Peyer's patch (tissue), 4 donors: ENCODE measurements around the gene CAP1. TPM values are rescaled to one million over a fixed set of nuclear protein-coding genes. Genes with fewer than 3 reads are reported as not detected.

Source experiments
- DNase-seq, 3 donors: peaks; one replicate each; pipeline ENCODE4 v3.0.0-alpha.2; 2017 to 2019
- H3K27ac ChIP-seq, 4 donors: fragments of 200-600 bp; sonication (generic); one replicate each; pipeline ENCODE4 v1.5.1; 2016 to 2019
- H3K27me3 ChIP-seq, 2 donors: fragments of 200-600 bp; sonication (generic); one replicate each; pipeline ENCODE4 v1.5.1; 2019
- H3K36me3 ChIP-seq, 3 donors: fragments of 200-600 bp; sonication (generic); one replicate each; pipeline ENCODE4 v1.5.1; 2016 to 2019
- H3K4me1 ChIP-seq, 4 donors: fragments of 200-600 bp; sonication (generic); one replicate each; pipeline ENCODE4 v1.5.1; 2016 to 2019
- H3K4me3 ChIP-seq, 4 donors: fragments of 200-600 bp; sonication (generic); 1 replicate in 3 of 4; 2 replicates in 1 of 4; pipeline ENCODE4 v1.5.1; 2016 to 2019; ENCODE audit warnings: mild to moderate bottlenecking in 1 of 4
- H3K9me3 ChIP-seq, 4 donors: fragments of 200-600 bp; sonication (generic); one replicate each; pipeline ENCODE4 v1.5.1; 2016 to 2019; ENCODE audit warnings: mild to moderate bottlenecking in 1 of 4
- CTCF ChIP-seq, 6 experiments: fragments of 450-650 bp in 4 of 6; fragments of 200-600 bp in 2 of 6; sonication (generic) in 1 of 6; IDR thresholded peaks; one replicate each; pipeline ENCODE4 v1.5.1; 2017 to 2019; ENCODE audit warnings: antibody characterized with exemption in 6 of 6, mild to moderate bottlenecking in 3 of 6, moderate library complexity in 1 of 6
- POLR2A ChIP-seq, 2 donors: fragments of 450-650 bp; IDR thresholded peaks; one replicate each; pipeline ENCODE4 v1.5.1; 2017; ENCODE audit warnings: antibody characterized with exemption in 2 of 2, mild to moderate bottlenecking in 2 of 2, moderate library complexity in 2 of 2
- total RNA-seq, 4 donors: library from RNA; depleted of rRNA; stranded (reverse); fragments of >200 nt; gene quantifications; one replicate each; pipeline ENCODE4 v1.1.0, GENCODE V29; 2016

CAP1 gene
- total RNA-seq, 4 donors from 2014 or later: 135 to 229 (median 182) TPM

DNA sequence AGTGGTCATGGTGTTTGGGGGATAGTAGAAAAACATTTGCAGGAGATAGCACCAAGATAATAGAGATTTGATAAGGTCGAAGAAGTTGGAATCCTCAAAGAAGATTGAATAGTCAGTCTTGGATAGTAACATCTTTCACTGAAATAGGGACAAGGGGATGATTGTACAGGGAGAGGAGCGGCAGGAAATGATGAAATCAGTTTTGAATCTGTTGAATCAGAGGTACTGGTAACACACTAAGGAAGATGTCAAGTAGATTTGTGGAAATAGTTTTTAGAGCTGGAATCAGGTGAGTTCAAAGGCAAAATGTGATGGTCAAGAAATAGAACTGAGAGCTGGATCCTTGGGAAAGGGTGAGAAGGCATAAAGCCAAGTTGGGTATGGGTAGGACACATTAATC, 26.5 kb downstream of the CAP1 start:
- H3K27ac ChIP-seq: no peak overlapping the region
- TF ChIP-seq POLR2A (IDR thresholded peaks at IDR 0.05): no peak
- no peak for TF ChIP-seq CTCF (IDR thresholded peaks at IDR 0.05)
- peaks cover 0 to 9% (median 5%) of the 10 kb centered on the region in 4 donors for H3K4me1 ChIP-seq
- no peak for DNase-seq
- H3K36me3 ChIP-seq: peaks cover 0 to 100% (median 0%) of the 10 kb centered on the region in 3 donors
- no peak overlapping the region for H3K4me3 ChIP-seq
- H3K9me3 ChIP-seq: no peaks in the 10 kb centered on the region
- no peaks in the 10 kb centered on the region for H3K27me3 ChIP-seq

DNA sequence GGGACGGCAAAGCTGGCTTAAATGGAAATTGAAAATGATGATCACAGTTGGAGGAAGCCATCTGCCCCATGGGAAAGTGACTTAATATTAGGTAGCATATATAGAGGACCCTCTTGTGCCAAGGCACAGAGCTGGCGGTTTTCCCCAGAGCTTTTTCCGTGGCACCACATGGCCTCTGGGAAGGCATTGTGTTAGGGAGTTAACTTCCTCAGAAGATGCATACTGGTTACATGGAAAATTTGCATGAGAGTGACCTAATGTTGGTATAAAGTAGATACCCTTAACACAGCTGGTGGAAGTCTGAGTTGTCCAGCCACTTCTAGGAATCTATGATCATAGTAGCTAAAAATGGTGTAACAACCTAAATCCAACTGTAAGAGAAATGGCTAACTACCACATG, 27.3 kb downstream of the CAP1 start:
- H3K36me3 ChIP-seq: peaks cover 0 to 100% (median 0%) of the 10 kb centered on the region in 3 donors
- no peaks in the 10 kb centered on the region for H3K9me3 ChIP-seq
- H3K4me3 ChIP-seq: no peak overlapping the region
- peaks cover 0 to 9% (median 5%) of the 10 kb centered on the region in 4 donors for H3K4me1 ChIP-seq
- no peak for TF ChIP-seq CTCF (IDR thresholded peaks at IDR 0.05)
- TF ChIP-seq POLR2A (IDR thresholded peaks at IDR 0.05): no peak
- no peak for DNase-seq
- no peak overlapping the region for H3K27ac ChIP-seq
- no peaks in the 10 kb centered on the region for H3K27me3 ChIP-seq

GRCh38 chr1:40072142-40072541, 31.6 kb downstream of the CAP1 start:
- Histone ChIP-seq H3K27ac (no peak overlapping the region), H3K36me3 (peaks cover 0 to 85% (median 0%) of the 10 kb centered on the region in 3 donors), H3K4me3 (no peak overlapping the region), H3K9me3 (no peaks in the 10 kb centered on the region), H3K27me3 (no peaks in the 10 kb centered on the region), H3K4me1 (peaks cover 0 to 6% (median 0%) of the 10 kb centered on the region in 4 donors)
- TF ChIP-seq POLR2A (IDR thresholded peaks at IDR 0.05) (no peak), CTCF (IDR thresholded peaks at IDR 0.05) (no peak)
- DNase-seq: no peak

- H3K9me3 ChIP-seq: no peaks in the 10 kb centered on the region
- no peak for TF ChIP-seq CTCF (IDR thresholded peaks at IDR 0.05)
- no peak for TF ChIP-seq POLR2A (IDR thresholded peaks at IDR 0.05)
- no peak for DNase-seq
- no peak overlapping the region for H3K27ac ChIP-seq
- H3K4me3 ChIP-seq: no peak overlapping the region
- H3K36me3 ChIP-seq: peaks cover 0 to 75% (median 0%) of the 10 kb centered on the region in 3 donors
- H3K27me3 ChIP-seq: no peaks in the 10 kb centered on the region
- peaks cover 0 to 6% (median 0%) of the 10 kb centered on the region in 4 donors for H3K4me1 ChIP-seq
Measured at GRCh38 chr1:40073062-40073461, 32.5 kb downstream of the CAP1 start.

DNA sequence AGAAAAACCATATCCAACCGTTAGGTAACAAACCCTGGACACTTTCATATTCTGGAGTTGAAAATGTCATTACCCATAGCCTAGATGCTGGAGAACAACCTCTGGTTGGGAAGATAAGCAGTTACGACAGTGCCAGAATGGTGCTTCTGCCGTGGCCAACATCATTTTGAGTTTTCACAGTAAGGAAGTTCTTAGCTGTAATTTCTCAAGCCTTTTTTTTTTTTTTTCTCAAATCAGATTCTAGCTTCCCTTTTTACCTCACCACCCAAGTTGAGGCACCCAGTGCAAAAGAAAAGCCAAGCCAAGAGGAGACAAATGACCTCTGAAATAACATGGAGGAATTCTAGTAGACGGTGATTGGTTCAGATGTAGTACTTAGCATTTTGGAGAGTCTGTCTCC, 34.7 kb downstream of the CAP1 start:
- no peaks in the 10 kb centered on the region for H3K9me3 ChIP-seq
- H3K27ac ChIP-seq: no peak overlapping the region
- TF ChIP-seq CTCF (IDR thresholded peaks at IDR 0.05) (no peak), POLR2A (IDR thresholded peaks at IDR 0.05) (no peak)

GRCh38 chr1:40076895-40077312, 36.4 kb downstream of the CAP1 start:
- Histone ChIP-seq H3K36me3 (peaks cover 0 to 37% (median 0%) of the 10 kb centered on the region in 3 donors), H3K4me3 (no peak overlapping the region), H3K27me3 (no peaks in the 10 kb centered on the region), H3K27ac (peak overlapping the region in 1 of 4 donors; percentile 41), H3K4me1 (peaks cover 0 to 6% (median 0%) of the 10 kb centered on the region in 4 donors), H3K9me3 (no peaks in the 10 kb centered on the region)
- TF ChIP-seq POLR2A (IDR thresholded peaks at IDR 0.05): no peak
- no peak for TF ChIP-seq CTCF (IDR thresholded peaks at IDR 0.05)
- no peak for DNase-seq

More for the DNA sequence above, 34.7 kb downstream of the CAP1 start:
- H3K36me3 ChIP-seq: peaks cover 0 to 53% (median 0%) of the 10 kb centered on the region in 3 donors
- H3K4me3 ChIP-seq: no peak overlapping the region
- H3K27me3 ChIP-seq: no peaks in the 10 kb centered on the region
- H3K4me1 ChIP-seq: peaks cover 0 to 6% (median 0%) of the 10 kb centered on the region in 4 donors
- no peak for DNase-seq
